ENCODE data around the gene TTC38. TPM values are rescaled to one million over a fixed set of nuclear protein-coding genes. Genes with fewer than 3 reads are reported as not detected.
A peak's percentile ranks its signal among the peaks of the same experiment; 100 is the strongest.

Gene TTC38
- total RNA-seq = 26.2 and 28.1 TPM in 2 replicates
- long read RNA-seq, transcript TTC38-201 (14 exons, 2,610 nt) = major isoform, 67 of 92 reads
- long read RNA-seq, partial matches to known transcripts = 5 of 92 reads
- long read RNA-seq, other reads (novel, unspliced or antisense) = 20 of 92 reads

DNA sequence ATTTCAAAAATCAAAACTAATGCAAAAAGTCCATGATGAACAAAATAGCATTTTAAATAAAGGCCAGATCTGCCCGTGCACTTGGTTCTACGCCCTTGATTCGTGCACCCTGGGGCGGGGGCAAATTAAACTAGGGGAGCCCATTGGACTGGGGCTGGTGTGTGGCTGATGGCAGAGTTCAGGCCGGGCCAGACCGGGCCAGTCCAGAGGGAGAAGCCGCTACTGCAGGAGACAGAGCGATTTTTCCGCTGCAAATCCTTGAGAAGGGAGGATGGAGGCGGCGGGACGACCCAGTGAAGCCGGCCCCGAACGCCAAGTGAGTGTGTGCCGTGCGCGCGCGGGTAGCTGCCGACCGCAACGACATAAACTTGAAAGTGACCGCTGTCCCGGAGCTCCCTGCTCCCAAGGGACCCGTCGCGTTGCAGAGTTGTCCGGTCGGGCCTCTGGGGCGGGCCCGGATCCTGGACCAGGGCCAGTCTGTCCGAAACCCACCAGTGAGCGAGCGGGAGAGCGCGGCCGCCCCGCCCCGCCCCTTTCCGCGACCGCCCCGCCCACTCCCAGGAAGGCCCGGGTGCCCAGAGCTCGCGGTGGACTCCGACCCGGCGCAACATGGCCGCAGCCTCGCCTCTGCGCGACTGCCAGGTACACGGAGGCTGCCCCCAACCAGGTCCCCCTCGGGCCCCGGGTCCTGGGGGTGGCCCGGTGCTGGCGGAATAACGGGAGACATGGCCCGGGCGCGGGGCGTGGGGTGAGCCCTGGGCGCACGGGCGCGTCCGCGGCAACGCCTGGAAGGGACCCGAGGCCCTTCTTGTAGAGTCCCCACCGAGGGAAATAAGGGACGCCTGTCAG, at the start of gene TTC38:
Gene TTC38 (plus strand): TSS at position 578 of the 849 bp plus-strand sequence. CDS start 32 bp downstream, at position 610.
- H3K4me3 Mint-ChIP-seq (ENCODE audit: unreplicated experiment) = peak within 1 kb of the TSS; percentile 91
- DNase-seq (ENCODE audit: extremely low spot score, unreplicated experiment) = peak; percentile 92
- TF ChIP-seq, protein P1, sequence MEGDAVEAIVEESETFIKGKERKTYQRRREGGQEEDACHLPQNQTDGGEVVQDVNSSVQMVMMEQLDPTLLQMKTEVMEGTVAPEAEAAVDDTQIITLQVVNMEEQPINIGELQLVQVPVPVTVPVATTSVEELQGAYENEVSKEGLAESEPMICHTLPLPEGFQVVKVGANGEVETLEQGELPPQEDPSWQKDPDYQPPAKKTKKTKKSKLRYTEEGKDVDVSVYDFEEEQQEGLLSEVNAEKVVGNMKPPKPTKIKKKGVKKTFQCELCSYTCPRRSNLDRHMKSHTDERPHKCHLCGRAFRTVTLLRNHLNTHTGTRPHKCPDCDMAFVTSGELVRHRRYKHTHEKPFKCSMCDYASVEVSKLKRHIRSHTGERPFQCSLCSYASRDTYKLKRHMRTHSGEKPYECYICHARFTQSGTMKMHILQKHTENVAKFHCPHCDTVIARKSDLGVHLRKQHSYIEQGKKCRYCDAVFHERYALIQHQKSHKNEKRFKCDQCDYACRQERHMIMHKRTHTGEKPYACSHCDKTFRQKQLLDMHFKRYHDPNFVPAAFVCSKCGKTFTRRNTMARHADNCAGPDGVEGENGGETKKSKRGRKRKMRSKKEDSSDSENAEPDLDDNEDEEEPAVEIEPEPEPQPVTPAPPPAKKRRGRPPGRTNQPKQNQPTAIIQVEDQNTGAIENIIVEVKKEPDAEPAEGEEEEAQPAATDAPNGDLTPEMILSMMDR (IDR thresholded peaks at IDR 0.05) = no peak
- peak within 1 kb of the TSS; percentile 82 for H3K27ac Mint-ChIP-seq (ENCODE audit: unreplicated experiment)
- H3K36me3 Mint-ChIP-seq (ENCODE audit: unreplicated experiment) = peaks cover 3% of the 10 kb centered on the region
- no peaks in the 10 kb centered on the region for H3K9me3 Mint-ChIP-seq (ENCODE audit: unreplicated experiment)
- no peaks in the 10 kb centered on the region for H3K27me3 Mint-ChIP-seq (ENCODE audit: unreplicated experiment)
- peaks cover 26% of the 10 kb centered on the region for H3K4me1 Mint-ChIP-seq (ENCODE audit: unreplicated experiment)

DNA sequence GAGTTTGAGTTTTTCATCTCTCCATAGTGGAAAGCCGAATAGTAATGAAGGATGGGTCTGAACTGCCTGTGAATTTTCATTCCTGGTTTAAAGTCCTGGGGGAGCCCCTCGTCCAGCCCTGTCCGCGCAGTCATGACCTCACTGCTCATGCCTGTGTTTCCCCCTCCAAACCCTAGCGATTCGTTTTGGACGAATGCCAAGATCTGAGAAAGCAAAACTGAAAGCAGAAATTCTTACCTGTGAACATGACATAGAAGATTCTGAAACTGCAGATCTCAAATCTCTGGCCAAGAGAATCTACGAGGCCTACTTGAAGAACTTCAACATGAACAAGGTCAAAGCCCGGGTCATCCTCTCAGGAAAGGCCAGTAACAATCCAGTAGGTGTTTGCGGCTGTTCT, 48.2 kb upstream of the TTC38 start:
- no peaks in the 10 kb centered on the region for H3K9me3 Mint-ChIP-seq (ENCODE audit: unreplicated experiment)
- no peaks in the 10 kb centered on the region for H3K27me3 Mint-ChIP-seq (ENCODE audit: unreplicated experiment)
- no peak overlapping the region for H3K27ac Mint-ChIP-seq (ENCODE audit: unreplicated experiment)
- H3K4me1 Mint-ChIP-seq (ENCODE audit: unreplicated experiment) = no peaks in the 10 kb centered on the region
- TF ChIP-seq, protein P1 (IDR thresholded peaks at IDR 0.05) = no peak
- no peak overlapping the region for H3K4me3 Mint-ChIP-seq (ENCODE audit: unreplicated experiment)
- no peak for DNase-seq (ENCODE audit: extremely low spot score, unreplicated experiment)
- H3K36me3 Mint-ChIP-seq (ENCODE audit: unreplicated experiment) = peaks cover 51% of the 10 kb centered on the region

GRCh38 chr22:46220921-46221320, 46.9 kb upstream of the TTC38 start:
- Mint-ChIP-seq H3K36me3 (ENCODE audit: unreplicated experiment) (peaks cover 47% of the 10 kb centered on the region), H3K27ac (ENCODE audit: unreplicated experiment) (no peak overlapping the region), H3K9me3 (ENCODE audit: unreplicated experiment) (no peaks in the 10 kb centered on the region), H3K27me3 (ENCODE audit: unreplicated experiment) (no peaks in the 10 kb centered on the region), H3K4me1 (ENCODE audit: unreplicated experiment) (no peaks in the 10 kb centered on the region), H3K4me3 (ENCODE audit: unreplicated experiment) (no peak overlapping the region)
- TF ChIP-seq, protein P1 (IDR thresholded peaks at IDR 0.05) = no peak
- DNase-seq (ENCODE audit: extremely low spot score, unreplicated experiment) = no peak

DNA sequence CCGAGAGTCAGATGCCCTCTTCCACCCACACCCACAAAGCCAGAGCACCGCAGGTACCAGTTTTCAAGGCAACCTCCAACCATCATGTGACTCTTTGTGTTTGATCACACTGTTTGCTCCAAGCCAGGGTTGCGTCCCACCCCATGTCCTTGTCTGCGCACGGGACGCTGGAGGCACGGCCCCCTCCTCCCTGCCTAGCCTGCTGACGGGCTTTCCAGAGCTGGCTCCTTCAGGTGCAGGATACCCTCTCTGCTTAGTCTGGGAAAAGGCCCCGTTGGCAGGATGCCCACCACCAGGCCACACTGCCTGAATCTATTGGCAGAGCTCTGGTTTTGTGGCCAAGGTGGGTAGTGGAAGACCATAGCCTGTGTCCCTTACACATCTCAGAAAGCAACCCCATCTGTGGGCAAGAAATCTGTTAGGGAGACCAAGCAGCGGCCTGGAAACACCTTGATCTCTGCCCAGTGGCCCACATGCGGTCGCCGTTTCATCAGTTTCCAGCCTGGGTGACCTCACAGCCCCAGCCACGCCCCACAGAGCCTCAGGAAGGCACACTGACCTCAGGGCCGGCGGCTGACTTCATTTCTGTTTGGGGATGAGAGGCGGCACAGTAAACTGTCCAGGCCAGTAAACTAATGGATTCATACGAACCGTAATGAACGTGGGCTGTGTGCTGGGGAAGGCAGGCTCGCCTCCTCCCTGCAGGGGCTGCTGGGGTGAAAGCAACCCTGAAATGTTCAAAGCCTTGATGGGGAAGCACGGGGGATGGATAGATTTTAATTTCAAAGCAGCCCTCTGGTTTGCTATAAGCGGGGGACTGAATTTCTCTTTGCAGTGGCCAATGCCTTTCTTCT, 43.5 kb upstream of the TTC38 start:
- Mint-ChIP-seq H3K4me1 (ENCODE audit: unreplicated experiment) (no peaks in the 10 kb centered on the region), H3K9me3 (ENCODE audit: unreplicated experiment) (no peaks in the 10 kb centered on the region), H3K4me3 (ENCODE audit: unreplicated experiment) (no peak overlapping the region), H3K27me3 (ENCODE audit: unreplicated experiment) (no peaks in the 10 kb centered on the region), H3K27ac (ENCODE audit: unreplicated experiment) (no peak overlapping the region), H3K36me3 (ENCODE audit: unreplicated experiment) (peaks cover 33% of the 10 kb centered on the region)
- DNase-seq (ENCODE audit: extremely low spot score, unreplicated experiment) = no peak
- TF ChIP-seq, protein P1 (IDR thresholded peaks at IDR 0.05) = no peak

Data from osteocyte (in vitro differentiated cells).